ENCODE measurements around the gene HNRNPL.
"Not testable (repeated sequence)": the region's sequence is repeated elsewhere in the genome, so short reads cannot be mapped to it uniquely, and the experiment has no call there.

HNRNPL gene

DNA sequence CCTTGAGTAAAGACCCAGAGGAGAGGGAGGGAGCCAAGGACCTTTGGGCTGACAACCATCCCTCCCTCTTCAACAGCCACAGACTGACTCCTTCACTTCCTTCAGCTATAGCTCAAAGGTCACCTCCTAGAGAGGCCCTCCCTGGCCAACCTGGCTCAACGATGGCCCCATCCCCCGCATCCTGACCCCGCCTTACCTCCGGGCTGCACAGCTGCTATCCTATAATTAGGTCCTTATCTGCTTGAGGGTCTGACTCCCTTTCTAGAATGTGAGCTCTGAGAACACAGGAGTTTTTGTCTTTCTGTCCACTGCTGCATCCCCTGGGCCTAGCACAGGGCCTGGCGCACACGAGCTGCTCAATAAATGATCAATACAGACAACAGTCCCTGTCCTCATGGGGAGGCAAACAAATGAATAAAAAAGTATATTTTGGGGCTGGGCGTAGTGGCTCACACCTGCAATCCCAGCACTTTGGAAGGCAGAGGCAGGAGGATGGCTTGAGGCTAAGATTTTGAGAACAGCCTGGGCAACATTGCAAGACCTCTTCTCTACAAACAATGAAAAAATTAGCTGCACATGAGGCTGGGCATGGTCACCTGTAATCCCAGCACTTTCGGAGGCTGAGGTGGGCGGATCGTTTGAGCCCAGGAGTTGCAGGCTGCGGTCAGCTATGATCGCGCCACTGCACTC is 30.4 kb downstream of the HNRNPL start:
- no peak for DNase-seq (ENCODE audit: low read depth)
- no peak overlapping the region for H3K4me3 ChIP-seq (ENCODE audit: control insufficient read depth, low read depth, low read length)
- TF ChIP-seq, protein P1, sequence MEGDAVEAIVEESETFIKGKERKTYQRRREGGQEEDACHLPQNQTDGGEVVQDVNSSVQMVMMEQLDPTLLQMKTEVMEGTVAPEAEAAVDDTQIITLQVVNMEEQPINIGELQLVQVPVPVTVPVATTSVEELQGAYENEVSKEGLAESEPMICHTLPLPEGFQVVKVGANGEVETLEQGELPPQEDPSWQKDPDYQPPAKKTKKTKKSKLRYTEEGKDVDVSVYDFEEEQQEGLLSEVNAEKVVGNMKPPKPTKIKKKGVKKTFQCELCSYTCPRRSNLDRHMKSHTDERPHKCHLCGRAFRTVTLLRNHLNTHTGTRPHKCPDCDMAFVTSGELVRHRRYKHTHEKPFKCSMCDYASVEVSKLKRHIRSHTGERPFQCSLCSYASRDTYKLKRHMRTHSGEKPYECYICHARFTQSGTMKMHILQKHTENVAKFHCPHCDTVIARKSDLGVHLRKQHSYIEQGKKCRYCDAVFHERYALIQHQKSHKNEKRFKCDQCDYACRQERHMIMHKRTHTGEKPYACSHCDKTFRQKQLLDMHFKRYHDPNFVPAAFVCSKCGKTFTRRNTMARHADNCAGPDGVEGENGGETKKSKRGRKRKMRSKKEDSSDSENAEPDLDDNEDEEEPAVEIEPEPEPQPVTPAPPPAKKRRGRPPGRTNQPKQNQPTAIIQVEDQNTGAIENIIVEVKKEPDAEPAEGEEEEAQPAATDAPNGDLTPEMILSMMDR (conservative IDR thresholded peaks at IDR 0.05; ENCODE audit: control insufficient read depth, insufficient read depth, low read depth, low read length): no peak

DNA sequence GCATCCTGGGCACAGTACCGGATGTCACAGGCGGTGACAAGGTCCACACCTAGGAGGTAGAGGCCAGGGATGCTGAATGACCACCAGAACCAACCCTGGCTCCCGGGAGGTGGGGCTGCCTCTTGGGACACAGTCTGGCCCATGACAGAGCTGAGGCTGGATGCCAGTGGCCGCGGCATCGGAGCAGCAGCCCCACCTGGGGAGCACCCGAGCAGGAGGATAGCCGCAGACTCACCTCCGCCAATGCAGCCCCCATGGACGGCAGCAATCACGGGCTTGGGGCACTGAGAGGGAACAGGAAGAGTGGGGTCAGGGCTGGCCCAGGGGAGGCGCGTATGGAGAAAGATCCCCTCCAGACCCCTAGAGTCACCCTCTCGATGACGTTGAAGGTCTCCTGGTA is 32.7 kb downstream of the HNRNPL start:
- TF ChIP-seq, protein P1 (conservative IDR thresholded peaks at IDR 0.05; ENCODE audit: control insufficient read depth, insufficient read depth, low read depth, low read length): no peak
- no peak overlapping the region for H3K4me3 ChIP-seq (ENCODE audit: control insufficient read depth, low read depth, low read length)
- no peak for DNase-seq (ENCODE audit: low read depth)

DNA sequence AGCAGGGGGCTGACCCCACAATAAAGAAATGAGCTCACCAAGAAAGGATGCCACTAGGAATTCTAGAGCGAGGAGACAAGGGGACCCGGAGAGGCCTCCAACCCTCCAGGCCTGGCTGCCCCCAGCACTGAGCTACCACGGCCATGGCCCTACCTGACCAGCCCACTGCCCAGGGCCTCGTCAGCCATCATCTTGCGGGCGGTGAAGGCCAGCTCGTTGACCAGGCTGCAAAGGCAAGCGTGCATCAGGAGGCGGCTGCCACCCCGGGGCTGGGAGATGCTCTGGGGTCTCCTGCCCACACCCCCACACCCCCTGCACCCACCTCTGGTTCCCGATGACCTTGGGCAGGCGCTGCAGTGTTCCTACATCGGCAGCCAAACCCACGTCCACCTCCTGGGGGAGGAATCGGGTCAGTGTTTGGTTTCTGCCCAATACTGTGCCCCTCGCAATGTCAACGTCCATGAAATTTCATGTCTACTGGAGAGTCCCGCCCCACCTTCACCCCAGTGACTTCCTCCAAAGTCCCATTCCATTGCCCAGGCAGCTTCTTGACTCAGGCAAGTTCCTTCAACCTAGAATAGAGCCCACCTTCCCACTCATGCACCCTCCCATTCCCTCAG is 33.5 kb downstream of the HNRNPL start:
- TF ChIP-seq, protein P1 (conservative IDR thresholded peaks at IDR 0.05; ENCODE audit: control insufficient read depth, insufficient read depth, low read depth, low read length): no peak
- DNase-seq (ENCODE audit: low read depth): no peak
- H3K4me3 ChIP-seq (ENCODE audit: control insufficient read depth, low read depth, low read length): no peak overlapping the region

- TF ChIP-seq, protein P1 (conservative IDR thresholded peaks at IDR 0.05; ENCODE audit: control insufficient read depth, insufficient read depth, low read depth, low read length): no peak
- no peak for DNase-seq (ENCODE audit: low read depth)
- H3K4me3 ChIP-seq (ENCODE audit: control insufficient read depth, low read depth, low read length): no peak overlapping the region
Observed at GRCh38 chr19:38815059-38816001, 34.5 kb downstream of the HNRNPL start.

DNA sequence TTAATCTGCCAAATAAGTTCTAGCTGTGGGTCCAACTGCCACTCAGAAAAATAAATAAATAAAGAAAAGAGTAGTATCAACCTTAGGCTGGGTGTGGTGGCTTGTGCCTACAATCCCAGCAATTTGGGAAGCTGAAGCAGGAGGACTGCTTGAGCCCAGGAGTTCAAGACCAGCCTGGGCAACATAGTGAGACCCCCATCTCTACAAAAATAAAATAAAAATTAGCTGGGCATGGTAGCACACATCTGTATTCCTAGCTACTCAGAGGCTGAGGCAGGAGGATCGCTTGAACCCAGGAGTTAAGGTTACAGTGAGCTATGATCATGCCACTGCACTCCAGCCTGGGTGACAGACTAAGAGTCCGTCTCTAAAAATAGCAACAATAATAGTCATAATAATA is 35.9 kb downstream of the HNRNPL start:
- not testable (repeated sequence) for DNase-seq (ENCODE audit: low read depth); H3K4me3 ChIP-seq (ENCODE audit: control insufficient read depth, low read depth, low read length)

GRCh38 chr19:38813323-38813722 is 36.5 kb downstream of the HNRNPL start:
- DNase-seq (ENCODE audit: low read depth): no peak
- H3K4me3 ChIP-seq (ENCODE audit: control insufficient read depth, low read depth, low read length): no peak overlapping the region
- TF ChIP-seq, protein P1 (conservative IDR thresholded peaks at IDR 0.05; ENCODE audit: control insufficient read depth, insufficient read depth, low read depth, low read length): no peak

All from fibroblast of mammary gland (primary cell).